Nephron progenitor cell (in vitro differentiated cells): ENCODE measurements around the gene RALB.

Experiments used
- DNase-seq: peaks from one replicate; pipeline ENCODE4 v3.0.0; 2021
- H3K27ac Mint-ChIP-seq: 2 replicates; pipeline ENCODE4 v1.8.0; 2021; ENCODE audit warnings: mild to moderate bottlenecking, moderate library complexity, mixed read lengths
- H3K27me3 Mint-ChIP-seq: 2 replicates; pipeline ENCODE4 v1.8.0; 2021; ENCODE audit warnings: mild to moderate bottlenecking, low read depth, mixed read lengths; ENCODE audit not compliant: poor library complexity
- H3K36me3 Mint-ChIP-seq: 2 replicates; pipeline ENCODE4 v1.8.0; 2021; ENCODE audit warnings: low read depth, mixed read lengths
- H3K4me1 Mint-ChIP-seq: 2 replicates; pipeline ENCODE4 v1.8.0; 2021; ENCODE audit warnings: mixed read lengths
- H3K4me3 Mint-ChIP-seq: 2 replicates; pipeline ENCODE4 v1.8.0; 2021; ENCODE audit warnings: mild to moderate bottlenecking, moderate library complexity, mixed read lengths
- H3K9me3 Mint-ChIP-seq: 2 replicates; pipeline ENCODE4 v1.8.0; 2021; ENCODE audit warnings: mild to moderate bottlenecking, moderate library complexity, mixed read lengths
- CTCF ChIP-seq: fragments of 200-600 bp; sonication (generic); IDR thresholded peaks from 2 replicates; pipeline ENCODE4 v1.5.0; 2021; ENCODE audit warnings: antibody characterized with exemption

RALB gene

GRCh38 chr2:120321721-120322284 is 69.2 kb downstream of the RALB start:
- peaks cover 14% of the 10 kb centered on the region for H3K4me1 Mint-ChIP-seq
- peaks cover 59% of the 10 kb centered on the region for H3K27me3 Mint-ChIP-seq
- H3K4me3 Mint-ChIP-seq, result no peak overlapping the region
- no peaks in the 10 kb centered on the region for H3K9me3 Mint-ChIP-seq
- H3K36me3 Mint-ChIP-seq, result no peaks in the 10 kb centered on the region
- no peak for TF ChIP-seq CTCF
- DNase-seq, result no peak
- H3K27ac Mint-ChIP-seq, result no peak overlapping the region

GRCh38 chr2:120322329-120322728 is 69.7 kb downstream of the RALB start:
- DNase-seq, result no peak
- Mint-ChIP-seq H3K9me3 (no peaks in the 10 kb centered on the region), H3K4me1 (peaks cover 14% of the 10 kb centered on the region), H3K27ac (no peak overlapping the region), H3K27me3 (peaks cover 59% of the 10 kb centered on the region), H3K36me3 (no peaks in the 10 kb centered on the region), H3K4me3 (no peak overlapping the region)
- no peak for TF ChIP-seq CTCF

GRCh38 chr2:120323214-120323613 is 70.6 kb downstream of the RALB start:
- DNase-seq, result no peak
- no peak overlapping the region for H3K4me3 Mint-ChIP-seq
- TF ChIP-seq CTCF, result no peak
- H3K4me1 Mint-ChIP-seq, result peaks cover 14% of the 10 kb centered on the region
- peaks cover 60% of the 10 kb centered on the region for H3K27me3 Mint-ChIP-seq
- no peaks in the 10 kb centered on the region for H3K36me3 Mint-ChIP-seq
- no peaks in the 10 kb centered on the region for H3K9me3 Mint-ChIP-seq
- H3K27ac Mint-ChIP-seq, result no peak overlapping the region

- H3K36me3 Mint-ChIP-seq, result no peaks in the 10 kb centered on the region
- no peak for TF ChIP-seq CTCF
- no peak overlapping the region for H3K4me3 Mint-ChIP-seq
- H3K4me1 Mint-ChIP-seq, result peaks cover 11% of the 10 kb centered on the region
- no peaks in the 10 kb centered on the region for H3K9me3 Mint-ChIP-seq
- DNase-seq, result no peak
- no peak overlapping the region for H3K27ac Mint-ChIP-seq
- peaks cover 64% of the 10 kb centered on the region for H3K27me3 Mint-ChIP-seq
These were observed 71.3 kb downstream of the RALB start for GRCh38 chr2:120323807-120324399.

GRCh38 chr2:120324933-120325332 is 72.3 kb downstream of the RALB start:
- H3K9me3 Mint-ChIP-seq, result no peaks in the 10 kb centered on the region
- H3K4me3 Mint-ChIP-seq, result no peak overlapping the region
- no peak for TF ChIP-seq CTCF
- H3K27me3 Mint-ChIP-seq, result peaks cover 63% of the 10 kb centered on the region
- H3K36me3 Mint-ChIP-seq, result no peaks in the 10 kb centered on the region
- peaks cover 1% of the 10 kb centered on the region for H3K4me1 Mint-ChIP-seq
- no peak overlapping the region for H3K27ac Mint-ChIP-seq
- DNase-seq, result no peak

- Mint-ChIP-seq H3K27ac (no peak overlapping the region), H3K4me3 (no peak overlapping the region), H3K36me3 (no peaks in the 10 kb centered on the region), H3K9me3 (no peaks in the 10 kb centered on the region), H3K4me1 (no peaks in the 10 kb centered on the region), H3K27me3 (peaks cover 69% of the 10 kb centered on the region)
- TF ChIP-seq CTCF, result no peak
- DNase-seq, result no peak
These were observed 73.4 kb downstream of the RALB start for GRCh38 chr2:120326066-120326465.
